Activated CD8-positive, alpha-beta memory T cell treated with anti-CD3 and anti-CD28 coated beads for 24 hours (primary cell): ENCODE results near the gene PRKAG2.

Source experiments
- DNase-seq: peaks from one replicate; pipeline ENCODE4 v3.0.0-alpha.2; 2020

Gene PRKAG2

DNA sequence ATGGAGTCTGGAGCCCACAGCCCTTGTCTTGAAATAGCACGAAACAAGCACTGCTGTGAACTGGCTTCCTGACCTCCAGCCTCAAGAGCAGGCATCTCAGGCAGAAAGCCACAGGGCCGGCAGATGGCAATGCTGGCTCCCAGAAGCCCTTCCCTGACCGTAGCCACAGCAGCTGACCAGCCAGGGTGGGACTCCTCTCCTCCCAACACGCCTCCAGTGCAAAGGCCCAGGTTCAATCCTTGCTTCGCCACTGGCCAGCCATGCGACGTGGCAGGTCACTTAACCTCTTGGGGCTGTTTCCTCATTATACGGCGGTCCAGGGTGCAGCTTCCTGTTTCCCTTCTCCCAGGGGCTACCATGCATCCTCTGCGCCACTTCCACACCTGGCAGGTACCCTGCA, 12.8 kb downstream of the PRKAG2 start:
- no peak for DNase-seq

DNA sequence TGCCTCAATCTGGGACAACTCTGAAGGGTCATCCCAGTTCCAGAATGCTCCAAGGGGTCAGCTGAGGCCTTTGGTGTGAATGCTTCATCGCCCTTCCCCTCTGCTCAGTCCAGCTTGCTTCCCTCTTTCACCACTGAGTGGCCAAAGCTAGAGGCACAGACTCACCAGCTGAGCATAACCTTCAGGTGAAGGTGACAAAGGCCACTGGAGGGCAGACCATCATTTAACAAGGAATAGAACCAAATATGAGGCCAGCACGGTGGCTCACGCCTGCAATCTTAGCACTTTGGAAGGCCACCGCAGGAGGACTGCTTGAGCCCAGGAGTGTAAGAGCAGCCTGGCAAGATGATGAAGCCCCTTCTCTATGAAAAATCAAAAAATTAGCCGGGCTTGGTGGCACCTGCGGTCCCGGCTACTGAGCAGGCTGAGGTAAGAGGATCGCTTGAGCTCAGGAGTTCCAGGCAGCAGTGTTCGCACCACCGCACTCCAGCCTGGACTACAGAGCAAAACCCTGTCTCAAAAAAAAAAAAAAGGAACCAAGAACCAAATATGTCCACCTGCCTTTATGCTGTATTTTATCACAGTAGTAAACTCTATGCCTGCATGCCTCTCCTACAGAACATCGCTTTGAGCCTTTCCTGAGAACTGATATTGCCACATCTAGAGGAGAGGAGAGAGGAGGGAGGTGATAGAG, 13.4 kb downstream of the PRKAG2 start:
- DNase-seq = no peak

DNA sequence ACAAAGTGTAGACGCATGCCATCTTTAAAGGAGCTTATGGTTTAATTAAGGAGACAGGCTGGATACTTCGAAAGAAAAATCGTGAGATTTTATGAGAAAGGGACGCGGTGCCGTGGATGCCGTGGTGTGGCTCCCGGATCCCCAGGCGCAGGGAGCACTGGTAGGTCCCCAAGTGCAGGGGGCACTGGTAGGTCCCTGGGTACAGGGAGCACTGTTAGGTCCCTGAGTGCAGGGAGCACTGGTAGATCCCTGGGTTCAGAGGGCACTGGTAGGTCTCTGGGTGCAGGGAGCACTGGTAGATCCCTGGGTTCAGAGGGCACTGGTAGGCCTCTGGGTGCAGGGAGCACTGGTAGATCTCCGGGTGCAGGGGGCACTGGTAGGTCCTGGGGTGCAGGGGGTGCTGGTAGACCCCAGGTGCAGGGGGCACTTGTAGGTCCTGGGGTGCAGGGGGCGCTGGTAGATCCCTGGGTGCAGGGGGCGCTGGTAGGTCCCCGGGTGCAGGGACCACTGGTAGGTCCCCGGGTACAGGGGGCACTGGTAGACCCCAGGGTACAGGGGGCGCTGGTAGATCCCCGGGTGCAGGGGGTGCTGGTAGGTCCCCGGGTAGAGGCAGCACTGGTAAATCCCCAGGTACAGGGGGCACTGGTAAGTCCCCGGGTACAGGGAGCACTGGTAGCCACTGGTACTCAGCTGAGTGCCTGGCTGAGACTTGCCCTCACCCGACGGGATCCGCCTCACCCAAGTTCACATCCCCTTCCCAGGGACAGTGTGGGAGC, 14.1 kb downstream of the PRKAG2 start:
- no peak for DNase-seq

DNA sequence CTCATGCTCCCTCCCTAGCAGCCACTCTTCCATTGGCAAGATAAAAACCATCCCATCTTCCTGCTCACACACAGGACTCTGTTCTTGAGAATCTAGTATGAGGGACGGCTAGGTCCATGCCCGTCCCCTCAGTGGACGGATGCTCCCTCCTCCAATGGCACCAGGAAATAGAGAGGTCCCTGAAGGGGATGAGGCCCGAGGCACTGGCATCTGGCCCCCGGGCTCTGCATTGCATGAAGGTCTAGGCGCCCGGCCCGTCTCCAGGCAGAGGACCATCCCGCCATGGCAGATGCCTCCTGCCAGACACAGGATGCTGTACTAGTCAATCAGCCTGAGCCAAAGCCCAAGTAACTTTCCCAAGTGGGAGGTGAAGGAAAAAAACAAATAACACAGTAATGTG, 15.0 kb downstream of the PRKAG2 start:
- no peak for DNase-seq

DNA sequence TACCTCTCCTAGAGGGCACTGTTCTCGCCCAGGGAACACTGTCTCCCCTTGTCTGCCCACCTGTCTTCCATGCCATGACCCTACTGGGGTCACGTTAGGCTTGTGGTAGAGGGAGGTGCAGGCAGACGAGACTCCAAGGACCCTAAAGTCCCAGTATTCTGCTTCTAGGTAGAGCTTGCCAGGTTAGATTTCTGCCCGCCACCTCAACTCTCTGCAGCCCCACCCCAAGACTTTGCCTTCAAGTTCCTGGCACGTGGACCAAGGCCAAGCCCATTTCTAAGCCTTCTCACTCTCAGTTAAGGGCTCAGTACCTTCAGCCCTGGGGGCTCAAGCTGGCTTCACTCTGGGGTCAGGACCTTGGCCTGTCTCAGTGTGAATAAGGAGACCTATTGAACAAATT, 16.1 kb downstream of the PRKAG2 start:
- DNase-seq = no peak

DNA sequence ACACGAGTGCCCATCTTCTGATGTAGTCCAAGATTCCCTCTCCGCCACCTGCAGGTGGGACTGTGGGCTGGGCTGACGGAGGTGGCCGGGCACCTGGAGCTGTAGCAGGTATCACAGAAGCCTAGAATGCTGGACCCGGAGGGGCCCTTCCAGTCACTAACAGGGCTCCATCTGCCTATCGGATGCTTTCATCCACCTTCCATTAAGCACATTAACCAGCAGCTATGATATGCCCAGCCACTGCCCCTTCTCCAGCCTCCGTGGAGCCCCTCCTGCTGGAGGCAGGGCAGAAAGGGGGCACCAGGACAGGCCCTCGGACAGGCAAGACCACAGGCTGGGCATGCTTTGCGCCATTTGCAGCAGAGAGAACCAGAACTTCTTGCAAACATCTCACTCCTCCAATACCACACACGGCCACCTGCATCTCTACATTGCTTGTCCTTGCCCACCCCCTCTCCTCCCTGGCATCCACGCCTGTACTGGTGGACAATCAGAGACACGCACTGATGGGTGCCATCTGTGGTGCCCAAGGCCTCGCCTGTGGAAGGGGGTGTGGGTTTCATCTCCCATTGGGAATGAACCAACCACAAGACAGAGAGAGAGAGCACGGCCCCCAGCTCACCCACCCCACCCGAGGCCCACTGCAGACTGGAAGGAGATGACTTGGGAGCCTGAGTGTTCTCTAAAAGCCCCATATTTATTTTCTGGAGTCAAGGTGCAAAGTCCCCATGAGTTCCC, 16.8 kb downstream of the PRKAG2 start:
- DNase-seq = no peak

DNA sequence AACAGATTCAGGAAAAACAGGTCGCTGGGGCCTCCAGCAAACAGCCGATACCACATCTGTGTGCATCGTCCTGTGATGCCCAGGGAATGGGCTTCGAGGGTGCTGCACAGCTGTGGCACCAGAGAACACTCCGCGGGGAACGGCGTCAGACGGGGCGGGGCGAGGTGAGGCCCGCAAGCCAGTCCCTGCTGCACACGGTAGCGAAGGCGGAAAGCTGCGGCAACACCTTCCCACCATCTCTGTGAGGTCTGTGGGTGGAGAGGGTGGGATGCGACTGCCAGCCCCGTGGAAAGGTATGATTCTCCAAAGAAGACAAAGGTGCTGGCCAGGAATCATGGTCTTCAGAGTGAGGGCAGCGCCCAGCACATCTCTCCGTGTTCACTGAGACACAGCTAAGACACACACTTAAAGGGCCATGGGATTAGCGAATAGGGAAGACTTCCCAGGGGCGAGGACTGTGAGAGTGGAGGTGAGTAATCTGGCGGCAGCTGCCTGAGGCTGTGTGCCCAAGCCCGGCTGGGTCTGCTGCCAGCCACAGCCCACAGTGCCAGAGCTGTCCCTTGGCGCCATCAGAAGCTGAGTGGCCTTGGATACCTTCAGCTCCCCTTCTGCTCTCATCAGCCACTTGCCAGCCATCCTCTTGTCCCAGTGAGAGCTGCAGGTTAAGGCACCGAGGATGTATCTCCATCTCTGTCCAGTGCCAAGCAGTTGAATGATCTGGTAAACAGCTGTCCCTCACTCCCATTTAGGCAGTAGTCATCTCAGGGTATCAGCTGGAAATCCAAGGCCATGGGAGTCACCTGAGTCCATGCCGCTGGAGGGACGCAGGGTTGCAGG, 17.6 kb downstream of the PRKAG2 start:
- DNase-seq = no peak

DNA sequence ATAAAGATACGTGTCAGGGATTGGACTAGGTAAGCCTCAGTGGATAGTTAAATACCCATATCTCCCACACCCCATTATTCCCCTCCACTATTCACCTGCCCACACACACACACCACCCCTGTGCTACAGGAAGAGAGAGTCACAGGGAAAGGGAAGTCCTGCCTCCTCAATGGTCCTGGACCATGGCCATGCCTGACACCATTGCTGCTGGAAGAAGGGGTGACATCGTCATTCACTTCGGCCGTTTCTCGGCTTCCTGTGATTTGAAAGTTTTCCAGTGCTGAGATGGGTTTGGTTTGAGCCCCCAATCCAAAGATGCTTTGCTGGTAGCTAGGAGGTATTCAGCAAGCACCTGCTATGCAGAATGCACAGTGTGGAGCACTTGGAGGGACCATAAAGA, 18.5 kb downstream of the PRKAG2 start:
- DNase-seq = no peak

DNA sequence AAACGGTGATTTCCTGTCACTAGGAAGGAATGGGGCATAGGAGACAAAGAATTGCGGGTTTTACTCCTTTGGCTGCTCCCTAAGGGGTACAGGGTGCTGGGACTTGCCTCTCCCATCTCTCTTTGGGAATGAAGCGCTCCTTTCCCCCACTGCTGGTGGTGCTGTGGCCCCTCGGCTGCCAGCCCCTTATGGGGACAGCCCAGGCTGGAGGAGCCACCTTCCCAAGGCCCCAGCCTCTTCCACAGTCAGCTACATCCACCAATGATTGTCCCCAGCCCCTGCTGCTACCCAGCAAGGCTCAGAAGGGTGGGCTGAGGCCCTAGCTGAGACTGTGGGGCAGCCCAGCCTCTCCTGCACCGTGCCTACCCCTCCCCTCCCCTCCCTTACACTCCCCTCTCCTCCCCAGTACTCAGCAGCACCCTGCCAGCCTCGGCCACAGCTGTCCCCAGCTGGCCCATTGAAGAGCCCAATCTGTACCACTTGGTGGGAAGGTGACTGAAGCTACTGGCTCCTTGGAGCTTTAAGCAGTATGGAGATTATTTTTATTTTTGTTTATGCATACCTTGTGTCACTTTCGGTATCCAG, 19.0 kb downstream of the PRKAG2 start:
- no peak for DNase-seq

DNA sequence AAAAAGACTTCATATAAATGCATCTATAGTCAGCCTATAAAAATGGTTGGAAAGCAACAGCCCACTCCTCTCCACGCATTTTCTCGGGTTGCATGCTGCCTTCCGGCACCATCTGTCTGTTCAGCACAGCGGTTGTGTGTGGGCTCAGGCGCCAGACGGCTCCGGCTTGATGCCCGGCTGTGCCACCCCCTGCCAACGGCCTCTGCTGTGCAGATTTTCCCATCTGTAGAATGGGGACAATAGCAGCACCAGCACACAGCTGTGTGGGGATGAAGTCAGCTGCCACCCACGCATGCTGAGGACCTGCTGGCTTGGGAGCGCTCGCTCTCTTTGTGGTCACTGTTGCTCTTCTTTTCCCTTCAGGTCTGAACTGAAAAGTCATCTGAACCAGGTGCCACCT, 19.5 kb downstream of the PRKAG2 start:
- no peak for DNase-seq

DNA sequence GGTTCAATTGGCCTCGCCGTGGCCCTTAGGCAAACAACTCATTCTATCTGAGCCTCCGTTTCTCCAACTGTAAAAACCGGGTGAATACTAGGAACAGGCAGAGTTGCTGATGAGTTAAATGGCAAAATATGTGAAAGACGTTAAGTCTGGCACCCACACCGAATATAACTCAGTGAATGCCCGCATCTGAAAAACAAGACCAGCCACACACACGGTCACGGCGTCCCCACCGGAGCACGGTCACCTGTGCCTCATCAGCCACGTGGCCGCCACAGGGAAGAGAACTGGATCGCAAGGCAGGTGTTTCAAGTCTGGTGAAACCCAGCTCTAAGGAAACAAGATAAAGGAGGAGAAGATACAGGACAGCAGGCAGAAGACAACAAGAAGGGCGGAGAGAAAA, 20.4 kb downstream of the PRKAG2 start:
- no peak for DNase-seq

DNA sequence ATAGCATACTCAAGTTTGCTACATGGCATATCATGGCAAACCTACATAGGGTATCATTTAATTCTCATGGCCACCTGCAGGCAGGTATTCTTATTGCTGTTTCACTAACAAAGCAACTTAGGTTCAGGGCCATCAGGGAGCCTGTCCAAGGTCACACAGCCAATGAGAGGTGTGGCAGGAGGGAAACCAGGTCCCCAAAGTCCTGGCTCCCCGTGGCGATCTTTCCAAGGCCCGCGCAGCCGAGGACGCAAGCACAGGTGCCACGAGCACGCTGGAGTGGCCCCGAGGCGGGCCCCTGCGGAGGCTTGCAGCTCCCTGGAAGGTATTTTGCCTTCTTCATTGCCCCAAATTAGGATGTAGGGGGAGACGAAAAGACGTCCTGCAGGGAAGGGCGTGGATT, 20.8 kb downstream of the PRKAG2 start:
- no peak for DNase-seq

DNA sequence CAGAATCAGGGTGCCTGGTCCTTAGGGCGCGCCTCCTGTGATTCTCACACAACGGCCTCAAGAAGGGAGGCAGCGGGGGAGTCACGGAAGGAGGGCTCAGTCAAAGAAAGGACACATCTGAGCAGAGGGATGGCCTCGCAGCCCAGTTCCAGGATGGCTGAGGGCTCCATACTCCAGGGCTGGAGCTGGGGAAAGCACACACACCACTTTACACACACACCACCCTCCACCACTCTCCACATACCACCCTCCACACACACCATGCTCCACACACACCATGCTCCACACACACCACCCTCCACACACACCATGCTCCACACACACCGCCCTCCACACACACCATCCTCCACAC, 22.2 kb downstream of the PRKAG2 start:
- no peak for DNase-seq

DNA sequence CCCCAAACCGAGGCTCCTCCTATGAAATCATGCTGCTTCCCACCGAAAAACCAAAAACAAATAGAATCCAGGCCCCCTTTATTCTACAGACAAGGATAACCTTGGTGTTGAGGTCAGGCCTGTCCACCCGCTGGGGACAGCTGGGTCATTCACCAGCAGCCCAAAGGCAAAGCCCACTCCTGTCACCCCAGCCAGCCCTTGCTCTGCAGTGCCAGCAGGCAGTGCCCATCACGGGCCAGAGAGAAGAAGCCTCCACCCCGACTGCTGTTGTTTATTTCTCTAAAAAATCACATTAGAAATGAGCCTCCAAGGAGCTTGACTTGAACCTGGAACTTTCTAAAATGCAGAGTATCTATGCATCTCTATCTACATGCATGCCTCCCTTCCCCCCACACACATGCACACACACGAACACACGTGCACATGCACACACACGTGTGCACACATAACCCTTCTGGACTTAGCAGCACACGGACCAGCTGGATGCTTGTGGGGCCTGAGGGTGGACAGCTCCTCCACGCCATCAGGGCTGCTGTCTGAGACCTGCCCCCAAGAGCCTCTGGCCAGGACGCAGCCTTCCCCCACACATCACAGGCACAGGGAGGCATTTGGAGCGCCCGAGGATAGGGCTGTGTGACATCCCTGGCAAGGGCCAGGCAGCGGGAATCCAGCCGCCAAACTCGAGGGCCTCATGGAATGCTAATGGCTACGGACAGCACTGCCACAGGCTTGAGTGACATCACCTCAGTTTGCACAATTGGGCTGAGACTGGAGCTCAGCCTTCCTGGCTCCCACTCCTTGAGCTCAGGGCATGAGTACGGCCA, 22.8 kb downstream of the PRKAG2 start:
- DNase-seq = no peak

DNA sequence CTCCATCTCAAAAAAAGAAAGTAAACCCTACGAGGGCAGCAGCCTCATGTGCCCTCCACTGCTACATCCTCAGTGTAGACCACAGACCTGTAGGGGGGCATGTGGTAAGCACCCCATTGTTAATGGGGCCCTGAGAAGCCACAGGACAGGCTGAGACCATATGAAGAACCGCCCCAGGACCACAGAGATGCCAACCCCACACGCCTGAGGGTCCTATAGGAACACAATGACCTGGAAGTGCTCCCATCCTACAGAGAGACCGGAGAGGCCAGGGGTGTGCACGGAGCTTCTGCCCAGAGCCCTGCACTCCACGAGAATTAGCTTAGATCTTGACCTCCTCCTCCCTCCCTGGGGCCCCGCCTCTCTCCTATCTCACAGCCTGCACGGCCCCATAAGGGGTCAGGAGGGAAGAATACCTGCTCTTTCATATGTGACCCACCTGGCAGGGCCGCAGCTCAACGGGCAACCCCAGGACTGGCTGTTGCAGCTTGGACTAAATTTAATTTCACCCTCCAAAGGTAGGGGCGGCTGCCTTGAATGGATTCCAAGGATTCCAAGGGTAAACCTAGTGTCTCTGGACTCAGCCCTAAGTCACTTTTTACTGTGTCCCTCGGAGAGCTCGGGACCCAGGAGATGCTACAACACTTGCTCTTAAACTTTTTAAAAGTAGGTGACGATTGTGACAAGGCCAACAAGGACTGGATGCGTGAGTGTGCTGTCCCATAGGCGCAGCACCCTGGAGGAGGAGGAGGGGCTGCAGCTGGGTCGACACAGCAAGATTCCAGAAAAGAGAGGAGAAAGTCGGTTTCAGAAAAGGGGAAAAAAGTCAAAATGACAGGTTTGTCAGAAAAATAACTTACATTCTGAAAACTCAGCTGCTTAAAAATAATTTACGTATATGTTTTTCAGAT, 24.2 kb downstream of the PRKAG2 start:
- no peak for DNase-seq

DNA sequence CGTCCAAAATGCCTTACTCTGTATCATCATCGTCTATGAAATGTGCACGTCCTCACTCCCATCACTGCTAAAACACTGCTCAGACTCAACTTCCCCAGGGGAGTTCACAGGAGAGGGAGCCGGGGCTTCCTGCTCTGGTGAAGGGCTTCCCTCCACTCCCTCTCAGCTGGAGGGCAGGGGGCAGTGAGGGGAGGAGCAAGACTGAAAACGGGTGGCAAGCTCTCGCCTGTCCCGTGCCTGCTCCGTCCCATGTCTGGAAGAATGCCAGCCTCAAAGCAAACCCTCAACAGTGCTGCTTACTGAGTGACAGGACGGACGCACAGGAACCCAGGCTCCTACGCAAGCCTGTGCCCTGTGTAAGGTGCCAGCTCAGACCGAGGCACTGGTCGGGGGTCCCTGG, 25.1 kb downstream of the PRKAG2 start:
- DNase-seq = no peak

DNA sequence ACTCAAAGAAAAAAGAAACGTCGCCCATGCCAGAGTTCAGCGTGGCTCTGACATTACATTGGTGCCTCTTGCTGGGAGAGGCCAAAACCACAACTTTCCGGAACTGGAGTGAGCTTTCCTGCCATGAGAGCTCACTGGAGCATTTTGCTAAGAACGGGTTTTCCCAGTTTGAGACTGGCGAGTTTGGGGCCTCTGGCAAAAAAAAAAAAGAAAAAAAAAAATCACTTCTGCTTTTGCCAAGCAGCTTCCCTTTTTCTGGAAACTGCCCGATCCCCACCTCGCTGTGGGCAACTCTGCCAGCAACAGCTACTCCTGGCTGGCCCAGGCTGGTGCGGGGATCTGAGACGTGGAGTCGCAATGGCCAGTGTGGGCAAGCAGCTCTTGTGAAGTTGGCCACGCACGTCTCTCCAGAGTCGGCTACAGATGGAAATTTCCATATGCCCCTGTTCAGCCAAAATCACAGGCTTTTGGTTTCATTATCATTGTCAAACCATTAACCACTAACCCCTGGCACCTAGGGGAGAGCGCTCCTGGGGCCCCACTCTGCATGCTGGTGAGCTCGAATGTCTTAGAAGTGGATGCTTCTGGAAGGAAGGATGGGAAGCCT, 25.7 kb downstream of the PRKAG2 start:
- peak; percentile 66 for DNase-seq

DNA sequence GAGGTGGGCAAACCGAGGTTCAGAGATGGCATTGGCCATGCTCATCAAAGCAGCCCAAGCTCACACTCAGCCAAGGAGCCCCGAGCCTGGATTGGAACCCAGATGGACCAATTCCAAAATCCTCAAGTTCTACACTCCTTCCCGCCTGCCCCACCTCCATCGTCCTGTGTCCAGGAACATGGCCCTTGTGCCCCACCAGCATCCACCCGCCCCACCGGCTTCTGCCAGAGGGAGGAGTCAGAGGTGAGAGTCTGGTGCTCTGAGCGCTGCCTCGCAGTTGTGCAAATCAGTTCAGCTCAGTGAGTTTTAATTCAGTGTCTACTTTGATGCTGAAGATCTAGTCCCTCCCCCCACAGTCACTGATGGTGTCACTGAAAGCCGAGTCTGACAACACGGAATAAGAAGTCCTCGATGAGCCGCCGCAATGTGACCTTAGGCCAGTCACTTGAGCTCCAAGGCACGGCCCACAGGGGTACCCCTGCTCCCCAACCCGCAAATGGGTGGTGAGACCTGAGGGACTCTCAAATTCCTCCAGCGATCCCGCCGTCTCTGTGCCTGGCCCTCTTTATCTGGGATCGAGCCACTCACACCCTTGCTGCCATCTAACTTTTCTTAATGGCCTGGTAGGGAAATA, 26.3 kb downstream of the PRKAG2 start:
- DNase-seq = no peak

DNA sequence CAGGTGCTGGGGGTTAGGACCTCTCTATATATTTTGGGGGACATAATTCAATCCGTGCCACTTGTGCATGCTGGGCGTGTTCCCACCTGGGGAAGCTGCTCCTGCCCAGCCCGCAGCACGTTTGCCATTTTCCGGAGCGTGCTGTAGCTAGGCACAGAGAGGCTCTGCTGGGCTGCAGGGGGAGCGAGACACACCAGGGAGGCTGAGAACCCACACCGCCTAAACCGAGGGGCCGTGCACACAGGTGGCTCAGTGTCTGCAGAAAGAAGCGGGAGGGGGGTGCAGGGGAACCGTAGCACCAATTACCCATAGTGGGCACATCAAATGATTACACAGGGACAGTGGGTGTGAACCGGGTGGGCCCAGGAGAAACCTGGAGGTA, 27.0 kb downstream of the PRKAG2 start:
- DNase-seq = no peak
